ENCODE measurements around the gene MRM2.

Gene MRM2

GRCh38 chr7:2264158-2264557 is 22.2 kb upstream of the MRM2 start:
- no peak for DNase-seq

GRCh38 chr7:2263176-2263575 is 21.2 kb upstream of the MRM2 start:
- no peak for DNase-seq

- no peak for DNase-seq
Measured at GRCh38 chr7:2261611-2262010, 19.6 kb upstream of the MRM2 start.

GRCh38 chr7:2260820-2261219 is 18.8 kb upstream of the MRM2 start:
- DNase-seq, result peak; percentile 33

- no peak for DNase-seq
Measured at GRCh38 chr7:2259480-2259879, 17.5 kb upstream of the MRM2 start.

GRCh38 chr7:2258661-2259365 is 16.8 kb upstream of the MRM2 start:
- DNase-seq, result no peak

- no peak for DNase-seq
Measured at GRCh38 chr7:2257651-2258050, 15.6 kb upstream of the MRM2 start.

GRCh38 chr7:2257046-2257551 is 15.1 kb upstream of the MRM2 start:
- no peak for DNase-seq

GRCh38 chr7:2256306-2257045 is 14.5 kb upstream of the MRM2 start:
- no peak for DNase-seq

- no peak for DNase-seq
Measured at GRCh38 chr7:2255145-2256139, 13.4 kb upstream of the MRM2 start.

GRCh38 chr7:2254429-2255144 is 12.6 kb upstream of the MRM2 start:
- no peak for DNase-seq

GRCh38 chr7:2253525-2254244 is 11.7 kb upstream of the MRM2 start:
- no peak for DNase-seq

- no peak for DNase-seq
Measured at GRCh38 chr7:2253021-2253420, 11.0 kb upstream of the MRM2 start.

GRCh38 chr7:2251841-2252771 is 10.1 kb upstream of the MRM2 start:
- DNase-seq, result no peak

- no peak for DNase-seq
Measured at GRCh38 chr7:2251381-2251780, 9.4 kb upstream of the MRM2 start.

GRCh38 chr7:2249744-2250323 is 7.8 kb upstream of the MRM2 start:
- no peak for DNase-seq

GRCh38 chr7:2248984-2249694 is 7.1 kb upstream of the MRM2 start:
- DNase-seq, result no peak

- no peak for DNase-seq
Measured at GRCh38 chr7:2247141-2247995, 5.4 kb upstream of the MRM2 start.
